Breast epithelium (tissue), 4 donors: ENCODE results near the gene CTNNA3. TPM values are rescaled to one million over a fixed set of nuclear protein-coding genes. Genes with fewer than 3 reads are reported as not detected.

Experiments used
- DNase-seq, 2 donors: peaks; one replicate each; pipeline ENCODE4 v3.0.0-alpha.2; 2019; ENCODE audit warnings: low spot score in 2 of 2
- H3K27ac ChIP-seq, 2 donors: fragments of 200-600 bp; sonication (generic) in 1 of 2; one replicate each; pipeline ENCODE4 v1.5.1; 2016 to 2019; ENCODE audit warnings: mild to moderate bottlenecking in 1 of 2
- H3K27me3 ChIP-seq, 2 donors: fragments of 200-600 bp; sonication (generic) in 1 of 2; one replicate each; pipeline versions ENCODE4 v1.5.1 to v1.6.0; 2017 to 2019; ENCODE audit warnings: control low read depth in 1 of 2, mild to moderate bottlenecking in 1 of 2
- H3K36me3 ChIP-seq: fragments of 200-600 bp; one replicate; pipeline ENCODE4 v1.5.1; 2019
- H3K4me1 ChIP-seq, 2 donors: fragments of 200-600 bp; sonication (generic); one replicate each; pipeline ENCODE4 v1.5.1; 2016 to 2019; ENCODE audit warnings: control low read depth in 1 of 2
- H3K4me3 ChIP-seq, 3 donors: fragments of 200-600 bp; sonication (generic); 1 replicate in 2 of 3; 2 replicates in 1 of 3; pipeline ENCODE4 v1.5.1; 2016 to 2019; ENCODE audit warnings: mild to moderate bottlenecking in 3 of 3, moderate library complexity in 2 of 3
- H3K9me3 ChIP-seq, 2 donors: fragments of 200-600 bp; sonication (generic) in 1 of 2; one replicate each; pipeline ENCODE4 v1.5.1; 2016 to 2019; ENCODE audit warnings: control low read depth in 1 of 2
- CTCF ChIP-seq, 3 donors: fragments of 450-650 bp; IDR thresholded peaks; one replicate each; pipeline ENCODE4 v1.5.1; 2016 to 2017; ENCODE audit warnings: antibody characterized with exemption in 3 of 3, mild to moderate bottlenecking in 3 of 3, moderate library complexity in 3 of 3
- POLR2A ChIP-seq: fragments of 450-650 bp; IDR thresholded peaks from one replicate; pipeline ENCODE4 v1.6.1; 2016; ENCODE audit warnings: antibody characterized with exemption, mild to moderate bottlenecking, moderate library complexity
- POLR2AphosphoS5 ChIP-seq, 3 donors: sonication (generic); formaldehyde crosslinking; IDR thresholded peaks; one replicate each; pipeline ENCODE4 v1.6.1; 2017; ENCODE audit warnings: antibody characterized with exemption in 3 of 3
- intact Hi-C: fragments of 100-400 bp; cut with DNase I; formaldehyde crosslinking; loops from one replicate; pipeline ENCODE4 v1.15.1; 2023; ENCODE audit warnings: low total_unique reads
- total RNA-seq, 3 donors: library from RNA; depleted of rRNA; stranded (reverse); fragments of >200 nt; gene quantifications; one replicate each; pipeline ENCODE4 v1.1.0, GENCODE V29; 2016

Gene CTNNA3
- total RNA-seq, 3 donors from 2014 or later = 0.33 to 1.1 (median 0.59) TPM

- no peak for DNase-seq
- Histone ChIP-seq H3K4me3 (no peak overlapping the region), H3K27me3 (no peaks in the 10 kb centered on the region), H3K27ac (no peak overlapping the region), H3K4me1 (no peaks in the 10 kb centered on the region), H3K9me3 (no peaks in the 10 kb centered on the region), H3K36me3 (no peaks in the 10 kb centered on the region)
- intact Hi-C loops = no loop called here
- TF ChIP-seq POLR2AphosphoS5 (IDR thresholded peaks at IDR 0.05) = no peak
- no peak for TF ChIP-seq POLR2A
- no peak for TF ChIP-seq CTCF (IDR thresholded peaks at IDR 0.05)
Measured at GRCh38 chr10:65898055-65898454, 1797.9 kb downstream of the CTNNA3 start.

DNA sequence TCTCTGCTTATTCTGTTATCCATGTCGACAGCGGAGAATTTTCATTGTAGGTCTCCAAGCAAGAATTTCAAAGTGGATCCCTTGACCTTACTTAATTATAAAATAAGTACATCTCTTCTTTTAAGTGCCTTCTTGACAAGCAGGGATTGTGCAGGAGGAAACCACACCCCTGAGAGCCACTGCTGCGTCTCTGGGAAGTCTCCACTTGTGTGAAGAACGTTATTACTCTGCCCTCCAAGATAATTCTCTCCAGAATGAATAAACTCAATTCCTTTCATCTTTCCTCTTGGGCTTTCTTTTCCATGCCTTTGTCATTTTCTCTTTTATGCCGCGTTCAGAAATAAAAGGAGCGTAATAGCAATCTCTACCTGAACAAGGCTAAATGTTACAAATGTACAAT lies 1801.0 kb downstream of the CTNNA3 start:
- TF ChIP-seq POLR2AphosphoS5 (IDR thresholded peaks at IDR 0.05) = no peak
- no peaks in the 10 kb centered on the region for H3K36me3 ChIP-seq
- H3K4me3 ChIP-seq = no peak overlapping the region
- no peaks in the 10 kb centered on the region for H3K9me3 ChIP-seq
- no peaks in the 10 kb centered on the region for H3K4me1 ChIP-seq
- DNase-seq = no peak
- H3K27me3 ChIP-seq = no peaks in the 10 kb centered on the region
- H3K27ac ChIP-seq = no peak overlapping the region
- intact Hi-C loops = no loop called here

DNA sequence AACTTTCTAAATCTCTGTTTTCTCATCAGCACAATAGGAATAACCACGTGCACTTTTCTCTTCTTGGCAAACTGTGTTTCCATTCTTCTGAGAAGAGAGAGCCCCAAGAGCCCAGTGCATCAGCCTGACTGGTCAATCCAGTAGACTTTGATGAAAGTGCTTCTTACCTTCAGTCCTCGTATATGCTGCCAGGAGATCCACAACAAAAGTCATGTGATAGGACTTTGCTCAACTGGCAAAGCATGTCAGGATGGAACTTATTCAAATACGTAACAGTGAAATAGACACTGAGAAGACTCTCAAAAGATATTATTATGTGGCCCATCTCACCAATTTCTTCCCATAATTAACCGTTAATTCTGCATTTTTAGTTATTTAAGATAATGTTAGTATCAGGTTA lies 1801.6 kb downstream of the CTNNA3 start:
- intact Hi-C loops = no loop called here
- Histone ChIP-seq H3K36me3 (no peaks in the 10 kb centered on the region), H3K27me3 (no peaks in the 10 kb centered on the region), H3K27ac (no peak overlapping the region), H3K4me3 (no peak overlapping the region), H3K9me3 (no peaks in the 10 kb centered on the region), H3K4me1 (no peaks in the 10 kb centered on the region)
- DNase-seq = no peak
- TF ChIP-seq POLR2AphosphoS5 (IDR thresholded peaks at IDR 0.05) (no peak), CTCF (IDR thresholded peaks at IDR 0.05) (no peak), POLR2A (no peak)

- H3K27ac ChIP-seq = no peak overlapping the region
- H3K27me3 ChIP-seq = no peaks in the 10 kb centered on the region
- no peak for DNase-seq
- no peak for TF ChIP-seq CTCF (IDR thresholded peaks at IDR 0.05)
- TF ChIP-seq POLR2A = no peak
- no peak for TF ChIP-seq POLR2AphosphoS5 (IDR thresholded peaks at IDR 0.05)
- no peaks in the 10 kb centered on the region for H3K9me3 ChIP-seq
- H3K4me1 ChIP-seq = no peaks in the 10 kb centered on the region
- no peak overlapping the region for H3K4me3 ChIP-seq
- H3K36me3 ChIP-seq = no peaks in the 10 kb centered on the region
- intact Hi-C loops = no loop called here
Measured at GRCh38 chr10:65893676-65894075, 1802.3 kb downstream of the CTNNA3 start.

DNA sequence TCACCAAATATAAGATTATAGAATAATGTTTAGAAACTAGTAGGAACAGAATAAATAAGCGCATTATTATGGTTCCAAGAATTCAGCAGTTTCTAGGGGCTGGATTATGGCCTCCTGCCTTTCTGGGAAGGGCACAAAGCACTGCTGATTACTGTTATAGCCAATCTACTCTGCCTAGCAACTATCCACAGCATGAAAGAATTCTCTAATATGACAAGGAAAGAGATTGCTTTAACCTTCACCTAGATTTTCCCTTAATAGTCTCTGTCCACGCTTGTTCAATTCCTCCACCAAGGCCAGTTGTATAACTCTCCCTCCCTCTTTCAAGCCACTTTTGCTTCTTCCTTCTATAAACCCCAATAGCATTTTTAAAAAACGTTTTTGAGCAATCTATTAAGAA lies 1803.7 kb downstream of the CTNNA3 start:
- Histone ChIP-seq H3K27me3 (no peaks in the 10 kb centered on the region), H3K27ac (no peak overlapping the region), H3K9me3 (peaks cover 0 to 3% of the 10 kb centered on the region in 2 donors), H3K36me3 (no peaks in the 10 kb centered on the region), H3K4me1 (no peaks in the 10 kb centered on the region), H3K4me3 (no peak overlapping the region)
- intact Hi-C loops = no loop called here
- no peak for DNase-seq
- TF ChIP-seq POLR2AphosphoS5 (IDR thresholded peaks at IDR 0.05) (no peak), POLR2A (no peak), CTCF (IDR thresholded peaks at IDR 0.05) (no peak)
